Progenitor cell of endocrine pancreas (in vitro differentiated cells): ENCODE measurements around the gene LRP1B. TPM values are rescaled to one million over a fixed set of nuclear protein-coding genes. Genes with fewer than 3 reads are reported as not detected.

Experiments used
- DNase-seq: peaks from one replicate; pipeline ENCODE4 v3.0.0; 2021; ENCODE audit warnings: low spot score; ENCODE audit not compliant: unreplicated experiment
- H3K27ac Mint-ChIP-seq: 2 replicates; pipeline ENCODE4 v1.8.0; 2021; ENCODE audit warnings: mild to moderate bottlenecking, moderate library complexity, mixed read lengths
- H3K27me3 Mint-ChIP-seq: 2 replicates; pipeline ENCODE4 v1.8.0; 2021; ENCODE audit warnings: mixed read lengths
- H3K36me3 Mint-ChIP-seq: 2 replicates; pipeline ENCODE4 v1.8.0; 2022; ENCODE audit warnings: mixed read lengths; ENCODE audit not compliant: insufficient read depth
- H3K4me1 Mint-ChIP-seq: 2 replicates; pipeline ENCODE4 v1.8.0; 2021; ENCODE audit warnings: low read depth, mixed read lengths
- H3K4me3 Mint-ChIP-seq: 2 replicates; pipeline ENCODE4 v1.8.0; 2021; ENCODE audit warnings: low read depth, mild to moderate bottlenecking, moderate library complexity, mixed read lengths
- H3K9me3 Mint-ChIP-seq: 2 replicates; pipeline ENCODE4 v1.8.0; 2021; ENCODE audit warnings: low read depth, mixed read lengths
- total RNA-seq: library from RNA; stranded (reverse); gene quantifications from 2 replicates; pipeline ENCODE4 v1.2.1, GENCODE V29; 2021
- TF ChIP-seq, protein P1 (sequence below): fragments of 200-600 bp; sonication (generic); IDR thresholded peaks from one replicate; pipeline ENCODE4 v1.5.0; 2021; ENCODE audit warnings: antibody characterized with exemption, mild to moderate bottlenecking; ENCODE audit not compliant: unreplicated experiment

The LRP1B gene
- total RNA-seq, 1 donor from 2014 or later = 0.57 TPM

DNA sequence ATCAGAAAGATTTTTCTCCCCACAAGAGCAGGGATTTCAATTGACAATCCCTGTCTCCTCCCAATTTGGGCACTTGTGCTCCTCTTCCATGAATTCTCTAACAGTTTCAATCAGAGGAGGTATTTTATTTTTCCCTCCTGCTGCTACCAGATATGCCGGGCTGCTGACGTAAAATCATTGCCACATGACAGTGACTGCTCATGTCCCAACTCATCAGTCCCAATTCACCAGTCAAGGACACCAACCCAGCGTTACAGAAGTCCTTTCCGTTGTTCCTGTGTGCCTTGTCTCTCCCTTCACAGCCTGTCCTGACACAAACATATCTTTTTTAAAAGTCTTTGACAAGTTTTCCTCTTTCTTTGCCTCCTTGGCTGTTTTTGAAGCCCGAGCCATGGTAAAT lies 540.2 kb downstream of the LRP1B start:
- DNase-seq = no peak
- Mint-ChIP-seq H3K9me3 (peaks cover 9% of the 10 kb centered on the region), H3K4me1 (no peaks in the 10 kb centered on the region), H3K27ac (no peak overlapping the region), H3K36me3 (no peaks in the 10 kb centered on the region), H3K4me3 (no peak overlapping the region), H3K27me3 (no peaks in the 10 kb centered on the region)
- TF ChIP-seq, protein P1, sequence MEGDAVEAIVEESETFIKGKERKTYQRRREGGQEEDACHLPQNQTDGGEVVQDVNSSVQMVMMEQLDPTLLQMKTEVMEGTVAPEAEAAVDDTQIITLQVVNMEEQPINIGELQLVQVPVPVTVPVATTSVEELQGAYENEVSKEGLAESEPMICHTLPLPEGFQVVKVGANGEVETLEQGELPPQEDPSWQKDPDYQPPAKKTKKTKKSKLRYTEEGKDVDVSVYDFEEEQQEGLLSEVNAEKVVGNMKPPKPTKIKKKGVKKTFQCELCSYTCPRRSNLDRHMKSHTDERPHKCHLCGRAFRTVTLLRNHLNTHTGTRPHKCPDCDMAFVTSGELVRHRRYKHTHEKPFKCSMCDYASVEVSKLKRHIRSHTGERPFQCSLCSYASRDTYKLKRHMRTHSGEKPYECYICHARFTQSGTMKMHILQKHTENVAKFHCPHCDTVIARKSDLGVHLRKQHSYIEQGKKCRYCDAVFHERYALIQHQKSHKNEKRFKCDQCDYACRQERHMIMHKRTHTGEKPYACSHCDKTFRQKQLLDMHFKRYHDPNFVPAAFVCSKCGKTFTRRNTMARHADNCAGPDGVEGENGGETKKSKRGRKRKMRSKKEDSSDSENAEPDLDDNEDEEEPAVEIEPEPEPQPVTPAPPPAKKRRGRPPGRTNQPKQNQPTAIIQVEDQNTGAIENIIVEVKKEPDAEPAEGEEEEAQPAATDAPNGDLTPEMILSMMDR = no peak

DNA sequence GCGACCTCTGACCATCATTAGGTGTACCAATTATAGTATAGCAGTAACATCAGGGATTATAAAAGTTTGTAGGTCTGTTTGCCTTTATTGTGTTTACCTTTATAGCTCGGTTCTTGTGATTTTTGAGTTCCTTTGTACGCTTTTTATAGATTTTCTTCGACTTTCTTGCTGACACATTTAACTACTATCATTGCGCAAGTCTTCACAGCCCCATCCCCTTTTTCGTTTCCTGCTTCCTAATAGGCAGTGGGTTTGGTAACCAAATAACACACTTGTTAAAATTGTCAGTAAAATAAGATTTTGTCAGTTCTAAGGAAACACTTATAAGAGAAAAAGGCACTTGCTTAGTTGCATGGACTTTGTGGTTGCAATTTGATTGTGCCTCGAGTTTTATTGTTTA lies 541.5 kb downstream of the LRP1B start:
- no peaks in the 10 kb centered on the region for H3K36me3 Mint-ChIP-seq
- no peak overlapping the region for H3K27ac Mint-ChIP-seq
- H3K4me1 Mint-ChIP-seq = no peaks in the 10 kb centered on the region
- H3K4me3 Mint-ChIP-seq = no peak overlapping the region
- no peaks in the 10 kb centered on the region for H3K27me3 Mint-ChIP-seq
- no peak for DNase-seq
- TF ChIP-seq, protein P1 = no peak
- H3K9me3 Mint-ChIP-seq = peaks cover 8% of the 10 kb centered on the region

DNA sequence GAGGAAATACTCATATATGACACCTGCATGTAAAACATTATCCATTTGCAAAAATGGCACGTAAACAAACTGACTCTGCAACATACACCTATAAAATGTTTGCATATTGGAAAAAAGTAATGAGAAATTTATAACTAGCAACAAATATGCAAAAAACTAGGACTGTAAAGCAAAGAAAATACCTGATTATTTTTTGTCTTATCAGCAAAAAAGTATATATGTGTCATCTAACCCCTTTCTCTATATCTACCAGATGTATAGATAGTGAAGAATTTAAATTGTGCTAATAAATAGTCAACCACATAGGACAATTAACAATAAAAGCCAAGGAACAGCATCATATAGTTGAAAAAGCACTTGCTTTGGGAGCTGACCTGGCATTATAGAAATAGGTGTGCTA lies 543.8 kb downstream of the LRP1B start:
- Mint-ChIP-seq H3K27ac (no peak overlapping the region), H3K36me3 (no peaks in the 10 kb centered on the region)

DNA sequence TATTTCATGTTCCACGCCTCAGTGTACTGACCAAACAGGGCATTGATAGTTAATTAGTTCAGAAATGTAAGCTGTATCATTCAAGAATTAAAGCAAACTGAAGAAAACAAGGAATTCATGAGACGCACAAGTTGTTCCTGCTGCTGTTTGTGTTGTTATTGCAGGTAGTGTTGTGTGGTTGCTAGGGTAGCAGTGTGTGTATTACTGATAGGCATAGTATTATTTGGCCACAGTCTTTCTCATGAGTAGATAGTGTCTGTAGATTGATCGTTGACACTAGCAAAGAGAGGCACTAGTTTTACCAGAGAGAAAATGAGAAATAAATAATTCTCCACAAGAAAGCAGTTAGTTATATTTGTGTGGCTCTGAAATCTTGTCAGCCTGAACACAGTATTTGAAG lies 548.6 kb downstream of the LRP1B start:
- Mint-ChIP-seq H3K36me3 (no peaks in the 10 kb centered on the region), H3K27ac (no peak overlapping the region), H3K9me3 (no peaks in the 10 kb centered on the region), H3K27me3 (no peaks in the 10 kb centered on the region), H3K4me3 (no peak overlapping the region), H3K4me1 (peaks cover 14% of the 10 kb centered on the region)
- TF ChIP-seq, protein P1 = no peak
- no peak for DNase-seq

More for the DNA sequence above, 543.8 kb downstream of the LRP1B start:
- Mint-ChIP-seq H3K9me3 (no peaks in the 10 kb centered on the region), H3K4me3 (no peak overlapping the region), H3K27me3 (no peaks in the 10 kb centered on the region), H3K4me1 (peaks cover 5% of the 10 kb centered on the region)
- TF ChIP-seq, protein P1 = no peak
- no peak for DNase-seq

DNA sequence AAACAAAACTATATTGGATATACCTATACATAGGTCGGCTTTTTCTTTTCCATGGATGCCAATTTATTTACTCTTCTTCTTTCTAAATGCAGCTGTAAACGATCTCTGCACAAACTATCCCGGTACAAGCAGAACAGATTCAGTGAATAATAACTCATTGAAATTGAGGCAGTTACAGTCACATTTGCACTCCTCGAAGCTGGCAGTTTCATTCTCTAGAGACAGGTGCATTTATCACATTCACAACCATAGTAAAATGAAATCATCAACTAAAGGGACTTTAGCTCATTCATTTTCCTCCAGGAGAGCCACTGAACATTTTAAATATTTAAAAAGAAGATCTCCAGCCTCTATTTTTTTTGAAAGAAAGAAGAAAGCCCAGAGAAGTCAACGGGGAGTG lies 551.7 kb downstream of the LRP1B start:
- Mint-ChIP-seq H3K36me3 (no peaks in the 10 kb centered on the region), H3K27me3 (no peaks in the 10 kb centered on the region), H3K27ac (no peak overlapping the region), H3K9me3 (peaks cover 7% of the 10 kb centered on the region), H3K4me1 (peaks cover 14% of the 10 kb centered on the region), H3K4me3 (no peak overlapping the region)
- DNase-seq = no peak
- TF ChIP-seq, protein P1 = no peak
